22Rv1 (cell line): ENCODE results near the gene GDPD3.
"Not testable (repeated sequence)": the region's sequence is repeated elsewhere in the genome, so short reads cannot be mapped to it uniquely, and the experiment has no call there.

Experiments
- H3K27ac ChIP-seq: fragments of 450-650 bp; 2 replicates; pipeline ENCODE4 v1.5.1; 2017
- CTCF ChIP-seq: fragments of 450-650 bp; IDR thresholded peaks from 2 replicates; pipeline ENCODE4 v1.5.1; 2017; ENCODE audit warnings: mild to moderate bottlenecking
- ZFX ChIP-seq: fragments of 450-650 bp; IDR thresholded peaks from 2 replicates; pipeline ENCODE4 v1.6.1; 2017; ENCODE audit warnings: antibody characterized with exemption, borderline replicate concordance

Gene GDPD3

GRCh38 chr16:30137897-30138296 is 24.6 kb upstream of the GDPD3 start:
- no peak overlapping the region for H3K27ac ChIP-seq
- TF ChIP-seq ZFX, result no peak
- no peak for TF ChIP-seq CTCF

GRCh38 chr16:30136971-30137605 is 23.8 kb upstream of the GDPD3 start:
- H3K27ac ChIP-seq, result no peak overlapping the region
- no peak for TF ChIP-seq CTCF
- no peak for TF ChIP-seq ZFX

- TF ChIP-seq ZFX, result no peak
- no peak for TF ChIP-seq CTCF
- H3K27ac ChIP-seq, result no peak overlapping the region
These were observed 19.3 kb upstream of the GDPD3 start for GRCh38 chr16:30132591-30132990.

GRCh38 chr16:30131869-30132475 is 18.6 kb upstream of the GDPD3 start:
- no peak for TF ChIP-seq ZFX
- TF ChIP-seq CTCF, result no peak
- H3K27ac ChIP-seq, result no peak overlapping the region

- TF ChIP-seq CTCF (no peak), ZFX (no peak)
- no peak overlapping the region for H3K27ac ChIP-seq
These were observed 14.7 kb upstream of the GDPD3 start for GRCh38 chr16:30127993-30128392.

- not testable (repeated sequence) for H3K27ac ChIP-seq
These were observed 12.4 kb upstream of the GDPD3 start for GRCh38 chr16:30125690-30126089.

GRCh38 chr16:30124985-30125379 is 11.6 kb upstream of the GDPD3 start:
- no peak overlapping the region for H3K27ac ChIP-seq
- no peak for TF ChIP-seq CTCF
- no peak for TF ChIP-seq ZFX
